ENCODE results near the gene GRIN2D.

DNA sequence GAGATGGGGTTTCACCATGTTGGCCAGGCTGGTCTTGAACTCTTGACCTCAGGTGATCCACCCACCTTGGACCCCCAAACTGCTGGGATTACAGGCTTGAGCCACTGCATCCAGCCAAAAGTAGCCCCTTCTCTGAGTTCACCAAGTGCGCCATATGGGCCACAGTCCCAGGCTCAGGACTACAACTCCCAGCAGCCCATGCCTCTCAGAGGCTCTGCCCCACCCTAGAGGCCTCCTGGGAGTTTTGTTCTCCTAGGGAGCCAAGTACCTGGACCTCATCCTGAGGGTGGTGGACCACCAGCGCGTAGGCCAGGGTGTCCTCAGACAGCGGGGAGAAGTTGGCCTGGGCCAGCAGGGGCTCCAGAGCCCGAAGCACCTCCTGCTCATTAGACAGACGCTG lies 48.6 kb upstream of the GRIN2D start:
- TF ChIP-seq ZNF510 (tag by site-specific recombination; IDR thresholded peaks at IDR 0.05; ENCODE audit: insufficient replicate concordance) (no peak), ZNF530 (tag by site-specific recombination; IDR thresholded peaks at IDR 0.05; ENCODE audit: low read depth) (no peak), ZNF175 (tag by site-specific recombination; IDR thresholded peaks at IDR 0.05) (no peak)
- TF ChIP-seq, protein P1, sequence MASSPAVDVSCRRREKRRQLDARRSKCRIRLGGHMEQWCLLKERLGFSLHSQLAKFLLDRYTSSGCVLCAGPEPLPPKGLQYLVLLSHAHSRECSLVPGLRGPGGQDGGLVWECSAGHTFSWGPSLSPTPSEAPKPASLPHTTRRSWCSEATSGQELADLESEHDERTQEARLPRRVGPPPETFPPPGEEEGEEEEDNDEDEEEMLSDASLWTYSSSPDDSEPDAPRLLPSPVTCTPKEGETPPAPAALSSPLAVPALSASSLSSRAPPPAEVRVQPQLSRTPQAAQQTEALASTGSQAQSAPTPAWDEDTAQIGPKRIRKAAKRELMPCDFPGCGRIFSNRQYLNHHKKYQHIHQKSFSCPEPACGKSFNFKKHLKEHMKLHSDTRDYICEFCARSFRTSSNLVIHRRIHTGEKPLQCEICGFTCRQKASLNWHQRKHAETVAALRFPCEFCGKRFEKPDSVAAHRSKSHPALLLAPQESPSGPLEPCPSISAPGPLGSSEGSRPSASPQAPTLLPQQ (tag by site-specific recombination; IDR thresholded peaks at IDR 0.05) = no peak
